NCI-H1694 (cell line): Measurements from ENCODE around the gene LYPD6.
"Not testable (repeated sequence)": the region's sequence is repeated elsewhere in the genome, so short reads cannot be mapped to it uniquely, and the experiment has no call there.

Experiments
- DNase-seq: peaks from one replicate; lab custom pipeline; 2025; lab: John Stamatoyannopoulos, UW

The LYPD6 gene

DNA sequence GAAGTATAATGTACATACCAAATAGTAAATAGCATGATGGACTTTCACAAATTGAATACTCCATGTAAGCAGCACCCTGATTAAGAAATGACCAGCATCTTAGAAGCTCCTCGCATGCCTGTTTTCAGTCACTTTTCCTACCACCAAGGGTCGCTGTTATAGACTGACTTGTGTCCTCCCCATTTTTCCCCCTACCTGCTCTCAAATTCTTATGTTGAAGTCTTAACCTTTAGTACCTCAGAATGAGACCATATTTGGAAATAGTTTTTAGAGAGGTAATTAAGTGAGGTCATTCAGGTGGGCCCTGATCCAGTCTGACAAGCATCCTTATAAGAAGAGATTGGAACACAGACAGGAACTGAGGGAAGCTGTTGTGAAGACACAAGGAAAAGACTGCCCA lies 125.9 kb downstream of the LYPD6 start:
- no peak for DNase-seq

DNA sequence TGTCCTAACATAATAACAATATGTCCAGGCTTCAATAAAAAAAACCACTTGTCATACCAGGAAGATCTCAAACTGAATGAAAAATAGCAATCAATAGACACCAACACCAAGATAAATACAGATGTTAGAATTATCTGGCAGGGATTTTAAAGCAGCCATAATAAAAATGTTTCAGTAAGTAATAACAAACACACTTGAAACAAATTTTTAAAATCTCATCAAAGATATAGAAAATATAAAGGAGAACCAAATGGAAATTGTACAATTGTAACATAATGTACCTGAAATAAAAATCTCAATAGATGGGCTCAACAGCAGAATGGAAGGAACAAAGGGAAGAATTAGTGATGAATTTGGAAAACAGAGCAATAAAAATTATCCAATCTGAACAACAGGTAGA lies 128.1 kb downstream of the LYPD6 start:
- DNase-seq = no peak

DNA sequence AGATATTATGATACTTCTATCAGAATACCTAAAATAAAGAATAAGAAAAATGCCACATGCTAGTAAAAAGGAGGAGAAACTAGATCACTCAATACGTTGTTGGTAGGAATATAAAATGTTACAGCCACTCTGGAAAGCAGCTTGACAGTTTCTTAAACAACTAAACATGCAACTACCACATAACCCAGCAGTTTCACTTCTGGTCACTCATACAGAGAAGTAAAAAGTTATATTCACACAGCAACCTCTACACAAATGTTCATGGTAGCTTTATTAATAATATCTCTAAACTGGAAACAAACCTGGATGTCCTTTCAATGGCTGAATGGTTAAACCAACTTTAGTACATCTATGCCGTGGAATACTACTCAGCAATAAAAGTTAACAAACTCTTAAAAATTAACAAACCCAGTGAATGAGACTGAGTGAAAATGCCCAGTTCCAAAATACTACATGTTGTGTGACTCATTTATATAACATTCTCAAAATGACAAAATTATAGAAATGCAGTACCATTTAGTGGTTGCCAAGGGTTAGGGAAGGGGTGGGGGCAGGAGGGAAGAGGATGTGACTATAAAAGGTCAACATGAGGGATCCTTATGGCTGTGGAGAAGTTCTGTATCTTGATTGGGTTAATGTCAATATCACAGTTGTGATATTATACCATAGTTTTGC lies 133.1 kb downstream of the LYPD6 start:
- no peak for DNase-seq

DNA sequence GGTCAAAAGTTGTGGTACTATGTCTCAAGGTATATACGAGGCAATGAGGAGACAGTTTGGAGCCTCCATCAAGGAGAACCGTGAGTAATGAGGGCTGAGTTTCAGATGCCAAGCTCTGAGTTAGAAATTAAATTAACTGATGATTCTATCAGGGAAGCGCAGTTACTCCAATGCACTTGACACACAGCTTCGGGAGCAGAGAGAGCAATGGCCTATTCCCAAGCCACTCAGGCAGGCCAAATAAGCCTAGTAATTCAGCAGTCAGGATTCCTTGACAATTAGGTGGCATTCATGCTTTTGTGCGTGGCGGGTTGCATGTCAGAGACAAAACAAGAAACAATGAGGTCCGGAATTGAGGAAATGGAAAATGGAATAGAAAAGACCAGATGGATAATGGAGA lies 134.0 kb downstream of the LYPD6 start:
- DNase-seq = no peak

DNA sequence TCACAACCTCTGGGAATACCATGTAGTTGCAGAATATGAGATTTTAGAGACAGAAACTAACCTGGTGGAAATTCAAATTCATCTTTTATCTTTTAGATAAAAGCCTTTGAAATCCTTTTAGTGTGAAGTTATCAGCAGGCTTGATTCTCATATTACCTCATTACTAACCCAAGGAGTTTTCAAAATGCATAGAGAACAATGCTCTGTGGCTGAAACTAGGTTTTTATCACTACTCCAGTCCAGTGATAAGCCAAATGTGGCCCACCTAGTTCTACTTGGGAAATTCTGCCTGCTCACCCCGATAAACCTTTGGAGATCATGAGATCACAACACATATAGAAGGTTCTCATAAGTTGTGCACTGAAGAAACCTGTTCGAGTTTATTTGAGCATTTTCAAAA lies 135.5 kb downstream of the LYPD6 start:
- no peak for DNase-seq

DNA sequence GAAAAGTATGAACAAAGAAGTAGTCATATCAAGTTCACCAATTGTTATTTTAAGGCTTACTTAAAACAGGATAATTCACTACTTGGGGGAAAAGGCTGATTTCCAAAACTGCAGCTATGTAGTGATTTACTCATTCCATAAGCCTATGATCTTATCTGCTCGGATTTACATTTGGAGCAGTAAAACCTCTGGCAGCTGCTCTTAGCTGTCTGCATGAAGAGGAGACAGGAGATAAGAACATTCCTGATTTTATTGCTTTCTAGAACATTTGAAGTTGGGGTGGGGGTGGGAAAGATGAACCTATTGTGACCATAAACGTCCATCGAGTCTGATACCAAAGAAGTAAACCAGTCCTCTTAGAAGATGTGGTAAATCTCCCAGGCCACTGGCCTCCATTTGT lies 136.2 kb downstream of the LYPD6 start:
- no peak for DNase-seq

DNA sequence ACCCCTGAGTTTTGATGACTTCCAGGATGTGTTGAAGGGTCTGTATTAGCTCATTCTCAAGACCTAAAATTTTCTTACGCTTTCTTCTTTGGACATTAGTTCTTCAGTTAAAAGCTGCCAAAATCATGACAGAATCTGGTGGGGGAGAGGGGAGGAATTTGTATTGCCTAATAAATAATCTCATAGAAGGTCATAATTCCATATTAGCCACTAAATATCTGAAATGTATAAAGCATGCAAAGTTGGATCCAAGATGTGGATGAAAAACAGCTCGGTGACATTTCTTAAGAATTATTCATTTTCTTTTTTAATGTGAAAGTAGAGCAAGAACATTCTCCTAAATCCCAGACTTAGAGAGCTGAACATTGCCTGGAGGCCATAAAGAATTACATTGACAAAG lies 137.0 kb downstream of the LYPD6 start:
- DNase-seq = no peak

DNA sequence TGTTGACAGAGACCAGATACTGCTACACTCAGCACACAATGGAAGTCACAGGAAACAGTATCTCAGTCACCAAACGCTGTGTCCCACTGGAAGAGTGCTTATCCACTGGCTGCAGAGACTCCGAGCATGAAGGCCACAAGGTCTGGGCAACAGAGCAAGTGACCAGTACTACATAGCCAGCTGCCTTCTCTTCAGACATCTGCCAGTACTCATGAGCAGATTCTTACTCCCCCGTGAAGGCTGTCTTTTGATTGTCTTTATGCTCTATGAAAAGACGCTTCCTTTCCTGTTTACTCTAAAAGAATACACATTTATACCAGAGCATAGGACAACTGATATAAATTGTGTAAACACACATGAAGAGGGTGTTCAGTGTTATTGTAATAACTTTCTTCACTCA lies 138.2 kb downstream of the LYPD6 start:
- DNase-seq = no peak

DNA sequence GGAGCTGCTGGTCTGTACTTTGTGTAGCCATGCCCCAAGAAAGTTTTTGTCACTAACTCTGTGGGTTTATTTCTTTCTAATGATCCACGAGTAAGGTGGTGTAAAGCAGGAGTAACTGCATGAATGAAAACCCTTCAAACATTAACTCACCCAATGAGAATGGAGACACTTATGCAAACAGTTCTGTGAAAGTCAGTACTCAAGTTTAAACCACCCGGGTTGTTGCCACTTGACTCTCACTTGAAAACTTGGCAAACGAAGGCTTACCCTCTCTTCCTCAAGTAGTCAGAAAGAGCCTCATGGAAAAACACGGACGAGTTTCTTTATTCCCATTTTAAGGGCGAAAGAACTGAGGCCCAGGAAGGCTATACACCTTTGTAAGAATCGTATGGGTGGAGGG lies 139.7 kb downstream of the LYPD6 start:
- DNase-seq = no peak

DNA sequence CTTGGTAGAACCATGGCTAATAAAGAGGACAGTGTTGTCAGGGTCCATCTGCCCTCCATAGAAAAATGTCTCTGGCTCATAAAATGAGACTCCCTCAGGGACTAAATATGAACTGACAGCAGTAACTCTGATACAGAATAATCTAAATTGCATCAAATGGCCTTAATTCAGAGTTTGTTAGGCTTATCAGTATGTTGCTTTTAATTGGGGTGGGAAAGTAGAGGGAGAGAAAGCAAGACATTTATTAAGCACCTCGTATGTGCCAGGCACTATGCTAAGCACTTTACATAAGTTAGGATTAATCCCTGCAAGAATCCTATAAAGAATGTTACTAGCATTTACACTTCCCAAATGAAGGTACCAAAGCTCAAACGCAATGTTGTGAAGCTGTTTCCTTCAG lies 142.0 kb downstream of the LYPD6 start:
- no peak for DNase-seq

DNA sequence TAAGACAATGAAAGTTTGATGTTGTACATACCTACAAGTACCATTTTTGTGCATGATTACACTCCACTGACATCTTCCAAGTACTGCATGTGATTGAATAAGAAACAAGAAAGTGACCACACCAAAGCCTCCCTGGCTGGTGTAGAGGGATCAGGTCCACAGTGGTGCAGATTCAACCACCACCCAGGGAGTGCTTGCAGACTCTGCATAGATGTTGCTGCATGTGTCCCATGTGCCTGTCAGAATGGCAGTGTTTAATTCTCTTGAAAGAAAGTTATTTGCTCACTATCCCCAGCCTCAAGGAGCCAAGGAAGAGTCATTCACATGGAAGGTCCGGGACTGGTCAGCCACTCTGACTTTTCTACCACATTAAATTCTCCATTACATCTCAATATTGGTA lies 142.7 kb downstream of the LYPD6 start:
- no peak for DNase-seq

DNA sequence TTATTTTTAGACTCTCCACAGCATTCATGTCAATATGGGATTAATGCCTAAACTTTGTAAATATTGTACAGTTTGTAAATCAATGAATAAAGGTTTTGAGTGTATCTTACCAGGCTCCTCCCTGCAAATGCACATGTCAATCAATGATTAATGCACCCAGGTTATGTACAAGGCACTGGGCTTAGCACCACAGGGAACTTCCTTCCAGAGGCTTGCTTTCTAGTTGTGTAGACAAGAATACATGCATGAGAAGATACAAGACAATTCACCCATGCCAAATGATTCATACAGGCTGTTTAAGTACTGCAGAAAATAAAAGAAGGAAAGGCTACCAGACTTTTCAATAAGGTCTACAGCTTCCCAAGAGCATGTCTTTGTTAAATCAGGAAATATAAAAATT lies 143.1 kb downstream of the LYPD6 start:
- no peak for DNase-seq

DNA sequence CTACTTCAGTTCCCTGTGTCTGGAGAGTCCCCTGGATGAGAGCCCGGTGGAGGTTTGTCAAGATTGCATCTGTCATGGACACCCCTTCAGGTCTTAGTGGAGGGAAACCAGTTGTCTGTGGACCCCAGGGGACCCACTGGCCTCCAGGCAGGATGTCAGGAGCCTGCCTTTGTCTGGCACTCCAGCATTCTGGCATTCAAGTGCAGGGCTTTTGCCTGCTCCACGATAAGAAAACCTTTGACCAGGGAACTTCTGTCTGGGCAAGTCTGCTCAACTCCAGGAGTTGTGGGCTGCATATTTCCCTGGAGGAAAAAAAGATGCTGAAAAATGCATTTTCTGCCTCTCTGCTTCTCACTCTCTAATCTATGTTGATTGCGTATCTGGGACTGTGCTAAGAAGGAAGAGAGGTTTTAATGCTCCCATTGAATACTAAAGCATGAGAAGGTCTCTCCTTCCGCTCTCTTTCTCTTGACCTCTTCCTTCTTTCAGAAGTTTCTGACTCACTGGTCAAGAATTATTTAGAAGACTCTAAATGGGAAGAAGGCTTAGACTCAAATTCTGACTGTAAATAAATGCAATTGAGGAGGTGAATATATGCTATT lies 152.7 kb downstream of the LYPD6 start:
- no peak for DNase-seq

DNA sequence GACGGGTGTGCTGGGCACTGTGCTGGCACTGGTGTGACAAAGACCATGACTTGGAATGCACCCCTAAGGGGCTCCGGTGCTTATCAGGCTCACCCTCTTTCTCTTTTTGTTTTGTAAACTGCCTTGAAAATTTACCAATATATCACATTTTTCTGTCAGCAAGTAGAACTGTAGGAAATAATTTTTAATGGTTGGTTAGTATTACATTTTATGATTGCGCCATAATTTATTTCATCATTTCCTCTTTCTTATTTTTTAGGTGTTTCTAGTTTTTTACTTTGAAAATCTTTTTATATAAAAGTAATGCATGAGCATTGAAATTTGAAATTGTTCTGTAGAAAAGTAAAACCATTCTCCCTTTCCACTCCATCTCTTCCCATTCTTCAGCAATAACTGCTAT lies 156.3 kb downstream of the LYPD6 start:
- no peak for DNase-seq

DNA sequence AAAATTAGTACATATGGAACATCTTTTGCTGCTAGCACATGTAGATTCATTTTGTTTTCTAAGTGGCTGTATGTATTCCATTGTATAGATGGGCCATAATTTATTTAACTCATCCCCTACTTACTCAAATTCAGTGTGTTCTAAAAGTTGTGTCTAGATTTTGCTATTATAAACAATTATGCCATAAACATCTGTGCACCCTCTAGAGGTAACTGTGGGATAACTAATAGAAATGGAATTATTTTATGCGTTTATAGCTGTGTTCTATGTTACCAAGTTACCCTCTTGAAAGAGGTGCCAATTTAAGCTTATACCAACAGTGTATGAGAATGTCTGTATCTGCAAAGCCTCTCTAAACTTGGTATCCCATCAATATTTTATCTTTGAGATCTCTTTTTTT lies 156.8 kb downstream of the LYPD6 start:
- DNase-seq = peak; percentile 1

DNA sequence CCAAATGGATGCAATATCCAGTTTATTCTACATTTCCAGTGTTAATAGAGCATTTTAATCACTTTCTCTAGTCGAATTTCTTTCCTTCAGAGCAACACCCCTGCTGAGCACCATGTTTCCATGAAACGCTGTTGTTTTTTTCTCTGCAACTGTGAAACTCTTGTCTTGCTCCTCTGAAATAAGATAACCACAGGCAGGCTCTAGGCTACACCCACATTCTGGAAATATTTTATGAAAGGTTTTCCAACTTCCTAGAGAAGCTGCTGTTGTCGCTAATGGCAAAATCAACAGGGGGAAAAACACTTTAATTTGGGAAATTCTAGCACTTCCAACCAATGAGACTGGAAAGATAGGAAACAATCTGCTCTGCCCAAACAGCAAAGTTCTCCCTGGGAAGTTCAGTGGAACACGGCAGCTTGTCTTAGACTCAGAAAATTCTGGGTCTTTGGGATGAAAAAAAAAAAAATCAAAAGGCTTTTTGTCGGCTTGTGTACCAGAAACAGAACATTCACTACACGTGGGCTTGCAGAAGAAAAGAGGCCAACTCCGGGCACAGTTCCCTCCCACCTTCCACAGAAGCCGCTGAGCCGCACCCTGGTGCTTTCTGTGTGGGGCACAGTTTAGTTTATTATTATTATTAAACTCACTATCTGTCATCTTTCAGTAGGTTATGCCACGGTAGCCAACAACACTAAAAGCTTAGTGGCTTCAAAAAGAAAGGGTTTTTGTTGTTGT lies 158.5 kb downstream of the LYPD6 start:
- no peak for DNase-seq

DNA sequence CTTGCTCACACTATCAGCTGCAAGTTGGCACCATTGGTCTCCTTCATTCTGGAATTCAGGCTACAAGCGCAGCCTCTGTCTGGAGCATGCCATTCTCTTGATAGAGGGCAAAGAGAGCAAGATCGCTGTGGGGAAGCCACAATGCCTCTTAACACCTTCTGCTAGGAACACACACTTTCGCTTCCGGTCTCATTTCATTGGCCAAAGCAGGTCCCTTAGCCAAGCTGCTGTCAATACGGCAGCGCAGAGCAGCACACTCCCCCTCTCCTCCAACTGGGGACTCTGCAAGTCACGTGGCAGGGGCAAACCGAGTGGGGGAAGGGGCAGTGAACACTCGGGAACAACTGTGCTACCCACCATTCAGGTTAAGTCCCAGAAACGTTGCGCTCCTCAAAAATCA lies 159.1 kb downstream of the LYPD6 start:
- no peak for DNase-seq

DNA sequence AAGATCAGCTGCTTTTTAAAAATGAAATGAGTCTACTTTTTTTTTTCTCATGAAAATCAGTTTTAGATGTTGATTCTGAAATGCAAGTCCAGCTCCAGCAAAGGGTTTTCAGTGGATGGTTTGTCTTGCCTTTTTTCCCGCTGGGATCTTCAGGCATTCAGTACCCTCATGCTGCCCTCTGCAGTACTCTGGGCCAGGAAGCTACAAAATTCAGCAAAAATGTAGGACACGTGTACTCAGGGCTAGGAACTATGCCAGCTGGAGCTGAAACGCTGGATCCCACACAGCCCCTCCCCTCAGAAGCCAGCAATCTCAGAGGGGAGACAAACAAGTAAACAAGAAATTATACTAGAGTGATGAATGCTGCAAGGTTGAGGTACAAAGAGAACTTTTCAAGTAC lies 159.9 kb downstream of the LYPD6 start:
- DNase-seq = peak; percentile 57

DNA sequence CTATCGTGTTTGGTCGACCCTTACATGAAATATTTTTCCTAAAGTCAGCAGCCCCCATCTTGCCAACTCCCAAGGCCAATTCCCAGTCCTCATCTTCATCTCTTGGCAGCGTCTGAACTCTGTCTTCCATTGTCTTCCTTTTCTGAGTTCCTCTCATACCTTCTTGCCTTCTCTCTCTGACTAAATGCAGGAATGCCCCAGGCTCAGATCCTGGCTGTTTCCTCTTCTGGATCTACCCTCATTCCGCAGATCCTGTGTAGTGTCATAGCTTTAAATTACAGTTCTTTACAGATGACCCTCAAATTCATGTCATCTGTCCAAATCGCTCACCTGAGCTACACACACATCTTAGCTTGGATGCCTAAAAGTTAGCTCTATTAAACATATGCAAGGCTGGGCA lies 162.5 kb downstream of the LYPD6 start:
- no peak for DNase-seq

DNA sequence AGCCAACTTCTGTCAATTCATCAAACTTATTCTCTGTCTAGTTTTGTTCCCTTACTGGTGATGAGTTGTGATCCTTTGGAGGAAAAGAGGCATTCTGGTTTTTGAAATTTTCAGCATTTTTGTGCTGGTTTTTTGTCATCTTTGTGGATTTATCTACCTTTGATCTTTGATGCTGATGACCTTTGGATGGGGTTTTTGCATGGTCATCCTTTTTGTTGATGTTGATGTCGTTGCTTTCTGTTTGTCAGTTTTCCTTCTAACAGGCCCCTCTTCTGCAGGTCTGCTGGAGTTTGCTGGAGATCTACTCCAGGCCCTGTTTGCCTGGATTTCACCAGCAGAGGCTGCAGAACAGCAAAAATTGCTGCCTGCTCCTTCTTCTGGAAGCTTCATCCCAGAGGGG lies 168.8 kb downstream of the LYPD6 start:
- DNase-seq = not testable (repeated sequence)

DNA sequence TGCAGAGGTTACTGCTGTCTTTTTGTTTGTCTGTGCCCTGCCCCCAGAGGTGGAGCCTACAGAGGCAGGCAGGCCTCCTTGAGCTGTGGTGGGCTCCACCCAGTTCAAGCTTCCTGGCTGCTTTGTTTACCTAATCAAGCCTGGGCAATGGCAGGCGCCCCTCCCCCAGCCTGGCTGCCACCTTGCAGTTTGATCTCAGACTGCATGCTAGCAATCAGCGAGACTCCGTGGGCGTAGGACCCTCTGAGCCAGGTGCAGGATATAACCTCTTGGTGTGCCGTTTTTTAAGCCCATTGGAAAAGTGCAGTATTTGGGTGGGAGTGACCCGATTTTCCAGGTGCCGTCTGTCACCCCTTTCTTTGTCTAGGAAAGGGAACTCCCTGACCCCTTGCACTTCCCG lies 176.4 kb downstream of the LYPD6 start:
- not testable (repeated sequence) for DNase-seq

DNA sequence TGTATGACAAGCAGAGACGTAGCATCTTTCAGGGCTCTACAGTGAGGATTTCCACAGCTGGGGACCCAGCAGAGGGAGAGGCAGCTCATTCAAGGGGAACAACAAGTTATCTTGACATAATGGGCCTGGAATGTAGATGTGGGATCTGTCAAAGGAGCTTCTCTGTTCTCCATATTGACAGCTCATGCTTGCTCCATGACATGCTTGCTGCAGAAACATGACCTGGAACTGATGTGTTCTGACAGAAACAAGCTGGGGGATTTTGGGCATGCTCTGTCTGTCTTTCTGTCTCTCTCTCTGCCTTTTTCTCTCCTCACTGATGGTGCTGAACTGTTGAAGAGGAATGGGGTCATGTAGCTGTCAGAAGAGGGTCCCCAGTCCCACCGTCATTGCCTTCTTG lies 177.6 kb downstream of the LYPD6 start:
- no peak for DNase-seq

DNA sequence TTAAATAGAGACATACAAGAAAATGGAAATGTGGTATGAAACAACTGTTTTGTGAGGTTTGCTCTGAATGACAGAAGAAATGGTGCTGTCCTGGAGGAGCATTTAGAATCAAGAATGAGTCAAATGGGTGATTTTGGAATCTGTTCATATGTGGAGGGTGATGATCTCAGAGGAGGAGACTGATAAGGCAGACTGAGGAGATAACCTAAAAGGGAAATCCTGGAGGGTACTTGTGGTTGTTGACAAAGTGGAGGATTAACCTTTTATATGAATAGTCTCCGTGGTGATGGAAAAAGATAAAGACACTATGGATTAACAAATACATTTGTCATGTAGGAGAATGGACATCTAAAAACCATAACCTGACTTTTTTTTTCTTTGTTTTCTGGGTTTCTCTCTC lies 183.1 kb downstream of the LYPD6 start:
- no peak for DNase-seq
